PC-3 (cell line): Measurements from ENCODE around the gene NR1H4.

Experiments used
- CTCF ChIP-seq: fragments of 300-600 bp; sonication (generic); conservative IDR thresholded peaks from 2 replicates; pipeline ENCODE4 v1.5.1; 2017; ENCODE audit warnings: antibody characterized with exemption, low read depth, mild to moderate bottlenecking, low read length
- EZH2 ChIP-seq: fragments of 300-600 bp; sonication (generic); IDR thresholded peaks from one replicate; pipeline ENCODE4 v1.6.1; 2017; ENCODE audit warnings: antibody characterized with exemption, mild to moderate bottlenecking, low read length; ENCODE audit not compliant: unreplicated experiment
- EZH2phosphoT487 ChIP-seq: fragments of 300-600 bp; sonication (generic); IDR thresholded peaks from 2 replicates; pipeline ENCODE4 v1.6.1; 2018; ENCODE audit warnings: mild to moderate bottlenecking, antibody characterized with exemption, low read length, borderline replicate concordance

- TF ChIP-seq CTCF (no peak), EZH2 (no peak), EZH2phosphoT487 (no peak)
Observed at GRCh38 chr12:100518376-100518775, 44.7 kb downstream of the NR1H4 start.
